ENCODE measurements around the gene CFAP47.

The CFAP47 gene

DNA sequence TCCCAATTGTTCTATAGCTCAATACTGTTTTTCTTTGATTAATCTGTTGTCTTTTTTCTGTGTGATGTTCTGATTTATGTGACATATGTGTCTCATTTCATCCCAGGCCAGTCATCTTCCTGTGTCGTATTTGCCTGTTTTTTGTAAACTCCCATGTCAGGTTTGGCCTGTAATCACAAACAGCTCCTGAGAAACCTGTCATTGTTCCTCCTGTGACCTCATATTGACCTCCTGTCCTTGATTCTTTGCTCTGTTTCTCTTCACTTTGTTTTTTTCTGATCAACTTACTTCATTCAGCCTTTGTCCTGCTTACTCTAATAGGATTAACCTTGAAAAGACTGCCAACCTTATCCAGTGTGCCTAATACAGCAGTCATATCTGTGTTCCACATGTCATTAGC is 438.3 kb downstream of the CFAP47 start:
- no peaks in the 10 kb centered on the region for H4K20me1 ChIP-seq (ENCODE audit: insufficient read depth, low read length, poor library complexity, severe bottlenecking)
- no peaks in the 10 kb centered on the region for H3K79me2 ChIP-seq (ENCODE audit: insufficient read depth, low read length)
- H3F3A ChIP-seq (ENCODE audit: low read depth): no peaks in the 10 kb centered on the region
- no peak overlapping the region for H3K4me3 ChIP-seq (ENCODE audit: low read length, poor library complexity, severe bottlenecking)
- H3K9me3 ChIP-seq (ENCODE audit: insufficient read depth, low read depth, low read length): no peaks in the 10 kb centered on the region
- H3K9me2 ChIP-seq (replicated peaks; ENCODE audit: low read depth, low read length): no peaks in the 10 kb centered on the region
- H2AFZ ChIP-seq (ENCODE audit: low read length): no peak overlapping the region
- no peaks in the 10 kb centered on the region for H3K4me1 ChIP-seq (ENCODE audit: insufficient read depth, low read length, poor library complexity, severe bottlenecking)
- TF ChIP-seq, protein P1, sequence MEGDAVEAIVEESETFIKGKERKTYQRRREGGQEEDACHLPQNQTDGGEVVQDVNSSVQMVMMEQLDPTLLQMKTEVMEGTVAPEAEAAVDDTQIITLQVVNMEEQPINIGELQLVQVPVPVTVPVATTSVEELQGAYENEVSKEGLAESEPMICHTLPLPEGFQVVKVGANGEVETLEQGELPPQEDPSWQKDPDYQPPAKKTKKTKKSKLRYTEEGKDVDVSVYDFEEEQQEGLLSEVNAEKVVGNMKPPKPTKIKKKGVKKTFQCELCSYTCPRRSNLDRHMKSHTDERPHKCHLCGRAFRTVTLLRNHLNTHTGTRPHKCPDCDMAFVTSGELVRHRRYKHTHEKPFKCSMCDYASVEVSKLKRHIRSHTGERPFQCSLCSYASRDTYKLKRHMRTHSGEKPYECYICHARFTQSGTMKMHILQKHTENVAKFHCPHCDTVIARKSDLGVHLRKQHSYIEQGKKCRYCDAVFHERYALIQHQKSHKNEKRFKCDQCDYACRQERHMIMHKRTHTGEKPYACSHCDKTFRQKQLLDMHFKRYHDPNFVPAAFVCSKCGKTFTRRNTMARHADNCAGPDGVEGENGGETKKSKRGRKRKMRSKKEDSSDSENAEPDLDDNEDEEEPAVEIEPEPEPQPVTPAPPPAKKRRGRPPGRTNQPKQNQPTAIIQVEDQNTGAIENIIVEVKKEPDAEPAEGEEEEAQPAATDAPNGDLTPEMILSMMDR (conservative IDR thresholded peaks at IDR 0.05; ENCODE audit: low read length): no peak
- no peak for TF ChIP-seq EZH2phosphoT487 (IDR thresholded peaks at IDR 0.05; ENCODE audit: borderline replicate concordance)
- no peaks in the 10 kb centered on the region for H3K36me3 ChIP-seq (ENCODE audit: insufficient read depth, low read length)
- H3K4me2 ChIP-seq (ENCODE audit: low read depth, low read length, poor library complexity, severe bottlenecking): no peak overlapping the region
- H3K27me3 ChIP-seq (ENCODE audit: insufficient read depth, low read length, poor library complexity, severe bottlenecking): no peaks in the 10 kb centered on the region
- no peak overlapping the region for H3K9ac ChIP-seq (ENCODE audit: low read depth, low read length, poor library complexity, severe bottlenecking)

DNA sequence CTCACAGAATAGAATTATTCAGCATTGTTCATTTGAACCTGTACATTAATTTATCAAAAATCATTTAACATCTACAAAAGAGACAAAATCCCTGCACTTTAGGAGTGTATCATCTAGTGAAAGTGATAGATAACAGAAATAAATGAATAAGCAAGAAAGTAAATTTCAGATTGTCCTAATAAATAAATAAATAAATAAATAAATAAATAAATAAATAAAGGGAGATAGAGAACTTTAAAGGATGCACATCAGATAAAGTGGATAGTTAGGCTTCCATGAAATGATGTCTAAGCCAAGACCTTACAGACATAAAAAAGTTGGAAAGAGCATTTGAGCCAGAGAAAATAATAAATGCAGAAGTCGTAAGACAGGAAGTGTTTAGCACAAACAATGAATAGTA is 444.7 kb downstream of the CFAP47 start:
- no peaks in the 10 kb centered on the region for H3K9me2 ChIP-seq (replicated peaks; ENCODE audit: low read depth, low read length)

DNA sequence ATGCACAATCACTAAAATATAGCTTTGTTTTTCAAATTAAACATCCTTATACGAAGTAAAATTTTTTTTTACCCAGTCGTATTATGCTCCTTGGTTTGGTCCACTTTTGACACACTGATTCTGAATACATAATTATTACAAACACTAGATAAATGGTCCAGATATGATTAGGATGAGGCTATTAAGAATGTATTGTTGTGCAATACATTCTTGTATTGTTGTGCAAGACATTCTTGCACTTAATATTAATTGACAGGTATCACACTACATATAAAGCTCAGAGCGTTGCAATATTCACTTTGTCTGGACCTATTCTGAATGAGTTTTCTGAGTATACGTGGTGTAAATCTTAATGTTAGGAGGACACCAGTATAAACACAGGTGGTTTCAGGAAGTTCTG is 464.0 kb downstream of the CFAP47 start:
- H4K20me1 ChIP-seq (ENCODE audit: insufficient read depth, low read length, poor library complexity, severe bottlenecking): no peaks in the 10 kb centered on the region
- H2AFZ ChIP-seq (ENCODE audit: low read length): no peak overlapping the region
- H3K4me2 ChIP-seq (ENCODE audit: low read depth, low read length, poor library complexity, severe bottlenecking): no peak overlapping the region
- no peak overlapping the region for H3K4me3 ChIP-seq (ENCODE audit: low read length, poor library complexity, severe bottlenecking)
- H3K4me1 ChIP-seq (ENCODE audit: insufficient read depth, low read length, poor library complexity, severe bottlenecking): no peaks in the 10 kb centered on the region
- H3K9me3 ChIP-seq (ENCODE audit: insufficient read depth, low read depth, low read length): no peaks in the 10 kb centered on the region
- H3K9me2 ChIP-seq (replicated peaks; ENCODE audit: low read depth, low read length): no peaks in the 10 kb centered on the region
- H3F3A ChIP-seq (ENCODE audit: low read depth): no peaks in the 10 kb centered on the region
- H3K36me3 ChIP-seq (ENCODE audit: insufficient read depth, low read length): no peaks in the 10 kb centered on the region
- no peaks in the 10 kb centered on the region for H3K27me3 ChIP-seq (ENCODE audit: insufficient read depth, low read length, poor library complexity, severe bottlenecking)
- H3K79me2 ChIP-seq (ENCODE audit: insufficient read depth, low read length): no peaks in the 10 kb centered on the region
- TF ChIP-seq, protein P1 (conservative IDR thresholded peaks at IDR 0.05; ENCODE audit: low read length): no peak
- TF ChIP-seq EZH2phosphoT487 (IDR thresholded peaks at IDR 0.05; ENCODE audit: borderline replicate concordance): no peak
- no peak overlapping the region for H3K9ac ChIP-seq (ENCODE audit: low read depth, low read length, poor library complexity, severe bottlenecking)

More for the DNA sequence above, 444.7 kb downstream of the CFAP47 start:
- H3F3A ChIP-seq (ENCODE audit: low read depth): no peaks in the 10 kb centered on the region
- no peak for TF ChIP-seq EZH2phosphoT487 (IDR thresholded peaks at IDR 0.05; ENCODE audit: borderline replicate concordance)
- TF ChIP-seq, protein P1 (conservative IDR thresholded peaks at IDR 0.05; ENCODE audit: low read length): no peak
- H3K79me2 ChIP-seq (ENCODE audit: insufficient read depth, low read length): no peaks in the 10 kb centered on the region
- no peak overlapping the region for H3K4me3 ChIP-seq (ENCODE audit: low read length, poor library complexity, severe bottlenecking)
- H2AFZ ChIP-seq (ENCODE audit: low read length): no peak overlapping the region
- H3K4me1 ChIP-seq (ENCODE audit: insufficient read depth, low read length, poor library complexity, severe bottlenecking): no peaks in the 10 kb centered on the region
- no peaks in the 10 kb centered on the region for H3K27me3 ChIP-seq (ENCODE audit: insufficient read depth, low read length, poor library complexity, severe bottlenecking)
- no peak overlapping the region for H3K4me2 ChIP-seq (ENCODE audit: low read depth, low read length, poor library complexity, severe bottlenecking)
- no peaks in the 10 kb centered on the region for H3K36me3 ChIP-seq (ENCODE audit: insufficient read depth, low read length)
- no peaks in the 10 kb centered on the region for H3K9me3 ChIP-seq (ENCODE audit: insufficient read depth, low read depth, low read length)
- no peak overlapping the region for H3K9ac ChIP-seq (ENCODE audit: low read depth, low read length, poor library complexity, severe bottlenecking)
- no peaks in the 10 kb centered on the region for H4K20me1 ChIP-seq (ENCODE audit: insufficient read depth, low read length, poor library complexity, severe bottlenecking)

All from Loucy (cell line).